CD4-positive, alpha-beta T cell (primary cell): ENCODE measurements around the gene SLC34A3. TPM values are rescaled to one million over a fixed set of nuclear protein-coding genes. Genes with fewer than 3 reads are reported as not detected.

Source experiments
- ATAC-seq: fragments of 200-7000 bp; cut with Tn5 transposase; one replicate; pipeline ENCODE4 v1.10.0; 2022; ENCODE audit warnings: mild to moderate bottlenecking; ENCODE audit not compliant: poor library complexity
- CTCF ChIA-PET: fragments of 350-600 bp; sonication (Branson Sonifier 250); formaldehyde crosslinking; loops from one replicate; lab custom pipeline; 2021; ENCODE audit warnings: antibody characterized with exemption, inconsistent platforms; lab: Charles Lee
- POLR2A ChIA-PET: fragments of 350-600 bp; sonication (Branson Sonifier 250); formaldehyde crosslinking; loops from one replicate; lab custom pipeline; 2021; ENCODE audit warnings: antibody characterized with exemption, inconsistent platforms; lab: Charles Lee
- DNase-seq, 14 experiments: peaks; one replicate each; pipeline ENCODE4 v3.0.0-alpha.2; 2013 to 2020; ENCODE audit warnings: mixed read lengths in 2 of 14
- H3K27ac ChIP-seq, 2 donors: one replicate each; pipeline versions ENCODE4 v1.5.1 to v1.7.0; 2013; ENCODE audit warnings: low read length in 2 of 2, low read depth in 1 of 2, mild to moderate bottlenecking in 1 of 2
- H3K27me3 ChIP-seq, 2 experiments: 1 replicate in 1 of 2; 2 replicates in 1 of 2; pipeline versions ENCODE4 v1.6.1 to v1.7.0; 2013; ENCODE audit warnings: low read length in 2 of 2, control low read depth in 1 of 2, mild to moderate bottlenecking in 1 of 2, moderate library complexity in 1 of 2; ENCODE audit not compliant: insufficient read depth in 2 of 2, control insufficient read depth in 1 of 2
- H3K36me3 ChIP-seq: one replicate; pipeline ENCODE4 v1.6.1; 2013; ENCODE audit warnings: low read length, control low read depth; ENCODE audit not compliant: insufficient read depth
- H3K4me1 ChIP-seq: one replicate; pipeline ENCODE4 v1.6.1; 2013; ENCODE audit warnings: low read length, control low read depth; ENCODE audit not compliant: insufficient read depth
- H3K4me3 ChIP-seq: one replicate; pipeline ENCODE4 v1.5.1; 2013; ENCODE audit warnings: mild to moderate bottlenecking, low read length, moderate library complexity
- H3K9me3 ChIP-seq, 2 experiments: 1 replicate in 1 of 2; 2 replicates in 1 of 2; pipeline versions ENCODE4 v1.6.1 to v1.7.0; 2013; ENCODE audit warnings: low read length in 2 of 2, mild to moderate bottlenecking in 2 of 2, control low read depth in 1 of 2, moderate library complexity in 1 of 2; ENCODE audit not compliant: control insufficient read depth in 1 of 2, insufficient read depth in 1 of 2
- H3K27ac Mint-ChIP-seq: one replicate; pipeline ENCODE4 v1.8.0; 2020; ENCODE audit warnings: mixed read lengths
- H3K27me3 Mint-ChIP-seq: one replicate; pipeline ENCODE4 v1.8.0; 2021; ENCODE audit warnings: mixed read lengths
- H3K36me3 Mint-ChIP-seq: one replicate; pipeline ENCODE4 v1.8.0; 2021; ENCODE audit warnings: low read depth, mixed read lengths
- H3K4me1 Mint-ChIP-seq: one replicate; pipeline ENCODE4 v1.8.0; 2021; ENCODE audit warnings: low read depth, mixed read lengths
- H3K4me3 Mint-ChIP-seq: one replicate; pipeline ENCODE4 v1.8.0; 2020; ENCODE audit warnings: mild to moderate bottlenecking, mixed read lengths
- H3K9me3 Mint-ChIP-seq: one replicate; pipeline ENCODE4 v1.8.0; 2020; ENCODE audit warnings: mixed read lengths
- CTCF ChIP-seq: fragments of 200-600 bp; IDR thresholded peaks from one replicate; pipeline ENCODE4 v1.8.0; 2022; ENCODE audit warnings: antibody characterized with exemption, mild to moderate bottlenecking
- intact Hi-C, 2 experiments: fragments of 100-400 bp; cut with DNase I in 1 of 2; cut with micrococcal nuclease in 1 of 2; formaldehyde crosslinking; loops; one replicate each; pipeline versions ENCODE4 v1.15.1 to v1.9.0; 2023 to 2025; cut with DNase I, micrococcal nuclease
- total RNA-seq, 174 experiments: library from RNA in 2 of 174; stranded (reverse) in 2 of 174; gene quantifications; one replicate each; pipeline ENCODE4 v1.2.3 and lab custom pipeline; 2021 to 2026

The SLC34A3 gene
- total RNA-seq, 2 experiments from 2014 or later = not detected

DNA sequence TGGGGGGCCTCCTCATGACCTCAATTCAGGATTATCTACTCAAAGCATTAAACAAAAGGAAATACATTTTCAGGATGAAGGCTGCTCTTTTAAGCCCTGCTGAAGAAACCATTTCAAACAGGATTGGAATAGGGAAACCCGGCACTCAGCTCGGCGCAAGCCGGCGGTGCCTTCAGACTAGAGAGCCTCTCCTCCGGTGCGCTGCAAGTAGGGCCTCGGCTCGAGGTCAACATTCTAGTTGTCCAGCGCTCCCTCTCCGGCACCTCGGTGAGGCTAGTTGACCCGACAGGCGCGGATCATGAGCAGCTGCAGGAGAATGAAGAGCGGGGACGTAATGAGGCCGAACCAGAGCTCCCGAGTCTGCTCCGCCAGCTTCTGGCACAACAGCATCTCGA lies 26.0 kb upstream of the SLC34A3 start:
- ATAC-seq (no peak), DNase-seq (no peak)
- Mint-ChIP-seq H3K9me3 (no peaks in the 10 kb centered on the region), H3K4me3 (peak overlapping the region; percentile 95), H3K36me3 (peaks cover 13% of the 10 kb centered on the region), H3K27ac (peak overlapping the region; percentile 93), H3K4me1 (peaks cover 44% of the 10 kb centered on the region), H3K27me3 (no peaks in the 10 kb centered on the region)
- no peak for TF ChIP-seq CTCF
- CTCF ChIA-PET = interaction anchor here (0.6 to 1.1 kb wide), 2 partner anchors 16 to 32 kb away, joined by 3 read pairs; no protein-coding TSS in a partner anchor
- Histone ChIP-seq H3K9me3 (no peaks in the 10 kb centered on the region), H3K27me3 (no peaks in the 10 kb centered on the region), H3K4me3 (peak overlapping the region; percentile 90), H3K4me1 (peaks cover 51% of the 10 kb centered on the region), H3K27ac (peak overlapping the region; percentile 79 to 88), H3K36me3 (peaks cover 5% of the 10 kb centered on the region)
- intact Hi-C loops = loop anchor here (1.0 kb wide), 2 partner anchors 16 to 19 kb away; partner anchors contain the start of genes ANAPC2 (in 1 of the 2) and SSNA1 (in 1 of the 2)
- POLR2A ChIA-PET = interaction anchor here (0.8 to 4.0 kb wide), 8 partner anchors 11 to 118 kb away, joined by 3 to 22 read pairs (median 5); partner anchors contain the start of genes MAN1B1, RNF208, SSNA1 and TUBB4B

GRCh38 chr9:137205126-137206069 lies 25.3 kb upstream of the SLC34A3 start, which contains the start of the genes NDOR1 and TMEM203:
Gene NDOR1, plus strand, starts transcription at chr9:137205700. Its CDS starts 78 bp downstream, at chr9:137205778.
Gene TMEM203, minus strand, starts transcription at chr9:137205648. Its CDS starts 234 bp downstream, at chr9:137205414.
- ChIA-PET POLR2A (interaction anchor here (0.8 to 4.0 kb wide), 8 partner anchors 10 to 119 kb away, joined by 3 to 22 read pairs (median 6); partner anchors contain the start of genes MAN1B1, RNF208, SSNA1 and TUBB4B), CTCF (interaction anchor here (0.6 kb wide), 1 partner anchor 31 kb away, joined by 3 read pairs; no protein-coding TSS in a partner anchor)
- Mint-ChIP-seq H3K4me1 (peaks cover 44% of the 10 kb centered on the region), H3K27me3 (no peaks in the 10 kb centered on the region), H3K9me3 (no peaks in the 10 kb centered on the region), H3K4me3 (peak within 1 kb of the TSS; percentile 95), H3K27ac (peak within 1 kb of the TSS; percentile 93), H3K36me3 (peaks cover 13% of the 10 kb centered on the region)
- Histone ChIP-seq H3K27me3 (no peaks in the 10 kb centered on the region), H3K27ac (peak within 1 kb of the TSS; percentile 79 to 88), H3K4me3 (peak within 1 kb of the TSS; percentile 90), H3K4me1 (peaks cover 48% of the 10 kb centered on the region), H3K36me3 (peaks cover 5% of the 10 kb centered on the region), H3K9me3 (no peaks in the 10 kb centered on the region)
- DNase-seq (peak; percentile 86 to 96 (median 92)), ATAC-seq (peak; percentile 48)
- intact Hi-C loops = loop anchor here (1.0 kb wide), 2 partner anchors 17 to 18 kb away; partner anchors contain the start of genes ANAPC2 (in 1 of the 2) and SSNA1 (in 1 of the 2)
- TF ChIP-seq CTCF = no peak

DNA sequence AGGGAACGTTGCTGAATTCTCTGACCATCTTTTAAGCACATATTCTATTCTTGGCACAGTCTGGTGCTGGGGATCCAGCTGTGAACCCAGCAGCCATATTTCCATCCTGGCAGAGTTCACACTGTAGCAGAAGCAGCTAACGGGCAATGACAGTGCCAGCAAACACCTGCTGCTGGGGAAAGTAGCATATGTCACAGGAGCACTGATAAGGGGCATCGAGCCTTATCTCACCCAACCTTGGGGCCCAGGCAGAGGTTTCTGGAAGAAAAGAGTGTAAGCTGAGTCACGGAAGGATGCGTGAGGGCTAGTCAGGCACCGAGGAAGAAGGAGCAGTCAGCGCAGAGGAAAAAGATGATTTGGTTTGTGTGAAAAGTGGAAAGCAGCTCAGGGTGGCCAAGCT lies 24.1 kb upstream of the SLC34A3 start:
- TF ChIP-seq CTCF = no peak

More for the DNA sequence above, 24.1 kb upstream of the SLC34A3 start:
- DNase-seq = no peak
- H3K4me1 ChIP-seq = peaks cover 41% of the 10 kb centered on the region
- peak overlapping the region; percentile 93 for H3K27ac Mint-ChIP-seq
- intact Hi-C loops = no loop called here
- ChIA-PET POLR2A (interaction anchor here (1.6 to 4.0 kb wide), 3 partner anchors 16 to 34 kb away, joined by 5 to 22 read pairs (median 8); partner anchors contain the start of genes ANAPC2, RNF208, SSNA1 and TUBB4B), CTCF (interaction anchor here (1.9 kb wide), 1 partner anchor 30 kb away, joined by 7 read pairs; no protein-coding TSS in a partner anchor)
- no peaks in the 10 kb centered on the region for H3K9me3 ChIP-seq
- ATAC-seq = no peak
- H3K4me3 ChIP-seq = no peak overlapping the region
- H3K27me3 ChIP-seq = no peaks in the 10 kb centered on the region
- H3K9me3 Mint-ChIP-seq = no peaks in the 10 kb centered on the region
- peak overlapping the region in 1 of 2 donors; percentile 79 for H3K27ac ChIP-seq
- H3K4me3 Mint-ChIP-seq = peak overlapping the region; percentile 95
- H3K36me3 ChIP-seq = peaks cover 5% of the 10 kb centered on the region
- H3K4me1 Mint-ChIP-seq = peaks cover 39% of the 10 kb centered on the region
- peaks cover 13% of the 10 kb centered on the region for H3K36me3 Mint-ChIP-seq
- H3K27me3 Mint-ChIP-seq = no peaks in the 10 kb centered on the region
